Stimulated activated CD4-positive, alpha-beta T cell treated with anti-CD3 and anti-CD28 coated beads, Interleukin-1b, Interleukin-23, amount 100 ng/mL, for 48 hours (primary cell): ENCODE results near the gene TAGLN2.

Source experiments
- DNase-seq: peaks from one replicate; pipeline ENCODE4 v3.0.0-alpha.2; 2020

The TAGLN2 gene

GRCh38 chr1:159896546-159896930 lies 28.8 kb downstream of the TAGLN2 start:
- DNase-seq: no peak

GRCh38 chr1:159895836-159896545 lies 29.3 kb downstream of the TAGLN2 start:
- no peak for DNase-seq

DNA sequence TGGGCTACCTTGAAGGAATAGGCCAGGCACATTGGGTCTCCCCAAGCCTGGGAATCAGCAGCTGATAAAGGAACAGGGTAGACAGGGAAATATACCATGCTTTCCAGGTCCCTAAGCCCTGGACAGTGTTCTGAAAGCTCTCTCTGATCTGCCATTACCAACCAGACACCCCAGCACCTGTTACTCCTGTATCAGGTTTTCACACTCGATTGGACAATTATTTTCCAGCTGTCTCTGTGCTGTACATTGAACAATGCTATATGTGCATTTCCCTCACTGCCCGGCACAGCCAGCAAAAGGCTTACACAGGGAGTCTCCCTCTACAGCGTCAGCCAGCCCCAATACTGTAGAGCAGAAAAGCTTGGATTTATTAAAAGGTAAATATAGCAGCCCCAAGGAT lies 30.0 kb downstream of the TAGLN2 start:
- no peak for DNase-seq

GRCh38 chr1:159892944-159893343 lies 32.4 kb downstream of the TAGLN2 start:
- DNase-seq: no peak

GRCh38 chr1:159891275-159892157 lies 33.8 kb downstream of the TAGLN2 start:
- peak; percentile 75 for DNase-seq

DNA sequence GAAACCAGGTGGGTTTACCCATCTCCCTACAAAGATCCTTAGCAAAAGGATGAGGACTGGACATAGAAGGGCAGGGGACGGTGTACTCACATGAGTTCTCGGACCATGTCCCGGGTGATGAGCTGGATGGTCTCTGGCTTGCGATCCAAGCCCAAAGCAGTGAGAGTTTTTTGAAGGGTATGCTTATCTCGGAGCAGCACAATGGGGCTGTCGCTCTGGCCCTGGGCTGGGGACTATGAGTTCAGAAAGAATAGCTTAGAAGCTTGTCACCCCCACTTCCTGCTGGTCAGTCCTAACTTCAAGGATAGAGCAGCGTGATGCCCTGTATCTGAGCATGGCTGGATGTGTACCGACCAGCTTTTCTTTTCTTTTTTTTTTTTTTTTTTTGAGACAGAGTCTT lies 34.9 kb downstream of the TAGLN2 start:
- no peak for DNase-seq

- DNase-seq: no peak
Observed at GRCh38 chr1:159889821-159890252, 35.5 kb downstream of the TAGLN2 start.

DNA sequence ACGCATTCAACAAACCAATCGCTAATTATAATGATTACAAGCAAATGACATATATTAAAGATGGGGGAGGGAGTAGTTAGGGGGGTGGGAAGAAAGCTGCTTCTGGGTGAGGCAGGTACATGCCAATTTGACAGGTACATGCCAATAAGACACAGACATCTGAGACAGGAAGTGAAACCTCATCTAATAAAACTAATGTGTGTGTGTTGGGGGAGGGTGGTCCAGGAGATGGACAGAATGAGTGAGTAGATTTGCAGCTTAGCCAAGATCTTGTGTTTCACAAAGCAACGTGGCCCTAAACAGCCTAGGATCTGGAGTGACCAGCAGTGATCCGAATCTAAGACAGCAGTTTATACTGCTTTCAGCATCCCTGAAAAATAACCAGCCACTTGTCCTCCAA lies 36.1 kb downstream of the TAGLN2 start:
- no peak for DNase-seq

DNA sequence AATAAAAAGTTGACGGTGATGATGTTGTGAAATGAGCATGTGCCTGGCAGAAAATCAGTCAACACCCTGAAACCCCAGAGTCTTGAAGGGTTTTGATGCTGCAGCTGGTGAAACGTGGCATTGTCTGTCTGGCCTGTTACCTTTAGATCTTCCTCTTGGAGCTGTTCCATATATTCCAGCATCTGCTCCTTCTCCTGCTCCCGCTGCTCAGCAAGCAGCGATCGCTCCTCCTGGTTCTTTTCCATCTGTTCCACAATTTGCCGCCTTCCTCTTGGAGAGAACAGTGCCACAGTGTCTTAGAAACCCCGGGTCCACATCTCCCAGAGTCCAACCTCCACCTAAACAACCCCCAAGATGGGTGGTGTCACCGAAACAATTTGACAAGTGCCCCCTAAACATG lies 41.0 kb downstream of the TAGLN2 start:
- no peak for DNase-seq

DNA sequence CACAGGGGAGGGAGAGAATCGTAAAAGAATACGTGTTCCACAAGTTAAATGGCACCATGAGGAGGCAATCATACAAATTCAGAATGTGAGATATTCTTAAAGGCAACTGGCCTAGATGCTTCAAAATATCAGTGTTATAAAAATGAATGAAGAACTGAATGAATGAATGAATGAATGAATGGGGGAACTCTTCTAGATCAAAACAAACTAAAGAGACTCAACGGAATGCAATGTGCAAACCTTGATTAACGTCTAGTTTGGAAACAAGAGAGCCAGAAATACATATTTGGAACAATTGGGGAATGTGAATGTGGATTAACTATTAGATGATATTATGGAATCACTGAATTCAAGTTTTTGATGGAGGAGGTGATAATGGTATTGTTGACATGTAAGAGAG lies 42.2 kb downstream of the TAGLN2 start:
- no peak for DNase-seq

GRCh38 chr1:159882527-159882862 lies 42.8 kb downstream of the TAGLN2 start:
- no peak for DNase-seq

DNA sequence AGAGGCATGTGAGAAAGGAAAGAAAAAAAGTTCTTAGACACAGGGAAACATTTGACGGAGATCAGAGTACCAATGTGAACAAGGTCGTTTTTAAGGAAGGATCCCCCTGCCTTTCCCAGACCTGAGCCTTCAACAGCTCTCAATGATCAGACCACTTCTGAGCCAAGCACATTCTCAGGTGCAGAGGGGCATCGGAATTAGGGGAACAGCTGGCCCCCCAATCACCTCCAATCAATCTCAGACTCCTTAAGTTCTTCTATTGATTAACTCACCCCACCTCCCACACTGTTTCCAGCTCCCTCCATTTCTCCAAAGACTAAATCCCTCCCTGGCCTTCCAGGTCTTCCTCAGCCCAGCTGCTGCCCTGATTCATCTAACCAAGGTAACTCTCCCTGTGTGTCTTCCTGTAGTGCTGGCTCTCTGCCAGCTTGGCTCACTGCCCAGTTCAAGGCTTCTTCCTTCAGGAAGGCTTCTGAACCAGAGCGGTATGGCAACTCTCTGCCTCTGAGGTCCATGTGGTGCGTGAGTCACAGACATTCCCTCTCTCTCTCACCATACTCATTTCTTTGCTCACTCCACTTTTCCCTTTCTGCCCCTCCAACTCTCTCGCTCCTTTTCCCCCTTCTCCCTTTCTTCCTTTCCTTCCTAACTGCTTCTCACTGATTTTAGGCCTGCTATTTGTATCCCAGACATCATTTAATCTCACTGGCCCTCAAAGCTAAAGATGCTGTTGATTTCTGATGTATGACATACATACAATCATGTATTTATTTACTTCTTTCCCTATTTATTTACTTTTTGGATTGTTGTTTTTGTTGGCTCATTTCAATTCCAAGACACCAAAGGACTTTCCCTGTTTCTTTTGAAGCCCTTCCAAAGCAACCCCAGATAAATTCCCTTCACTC lies 43.4 kb downstream of the TAGLN2 start:
- DNase-seq: peak; percentile 8

DNA sequence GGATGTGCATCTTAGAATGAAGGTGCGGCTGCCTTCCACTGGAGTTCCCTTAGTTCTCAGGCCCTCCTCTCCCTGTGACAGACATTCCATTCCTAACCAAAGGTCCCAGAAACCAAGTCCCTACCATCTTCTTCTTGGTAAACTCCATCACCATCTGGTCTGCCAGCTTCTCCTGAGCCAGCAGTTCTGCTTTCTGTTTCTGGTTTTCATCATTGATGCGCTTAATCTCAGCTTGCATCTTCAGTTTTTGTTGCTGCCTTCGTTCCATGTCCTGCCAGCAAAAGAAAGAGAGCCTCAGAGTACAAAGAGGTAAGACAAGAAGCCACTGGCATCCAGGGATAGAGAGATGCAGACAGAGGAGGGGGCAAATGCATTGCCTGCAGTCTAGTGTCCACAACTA lies 44.9 kb downstream of the TAGLN2 start:
- DNase-seq: no peak

GRCh38 chr1:159879977-159880376 lies 45.3 kb downstream of the TAGLN2 start:
- DNase-seq: no peak

GRCh38 chr1:159879136-159879535 lies 46.2 kb downstream of the TAGLN2 start:
- DNase-seq: no peak

DNA sequence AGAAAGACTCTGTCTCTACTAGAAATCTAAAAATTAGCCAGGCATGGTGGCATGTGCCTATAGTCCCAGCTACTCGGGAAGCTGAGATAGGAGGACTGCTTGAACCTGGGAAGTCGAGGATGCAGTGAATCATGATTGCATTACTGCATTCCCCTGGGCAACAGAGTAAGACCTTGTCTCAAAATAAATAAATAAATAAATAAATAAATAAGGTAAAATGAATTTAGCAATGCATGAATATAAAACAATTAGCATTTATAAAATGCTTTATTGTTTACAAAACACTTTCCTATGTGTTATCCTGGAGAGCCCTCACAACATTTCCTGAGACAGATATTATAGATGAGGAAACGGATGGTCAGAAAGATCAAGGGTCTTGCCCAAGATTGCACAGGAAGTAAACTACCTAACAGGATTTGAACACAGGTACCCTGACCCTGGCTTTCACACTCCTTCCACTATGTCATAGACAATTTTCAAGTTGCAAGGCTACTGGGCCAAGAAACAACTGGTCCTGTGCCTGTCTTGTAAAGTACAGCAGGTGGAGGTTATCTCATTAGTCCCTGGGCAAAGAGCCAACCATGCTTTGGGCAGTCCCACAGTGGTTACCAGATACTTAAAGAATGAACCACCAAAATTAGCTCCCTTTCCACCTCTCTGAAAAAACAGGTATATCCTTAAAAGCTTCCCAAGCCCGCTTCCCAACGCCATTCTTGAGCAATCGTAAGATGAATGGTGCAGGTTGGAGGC lies 47.4 kb downstream of the TAGLN2 start:
- DNase-seq: no peak

GRCh38 chr1:159873530-159874143 lies 51.7 kb downstream of the TAGLN2 start:
- no peak for DNase-seq

- no peak for DNase-seq
Observed at GRCh38 chr1:159872891-159873290, 52.4 kb downstream of the TAGLN2 start.

- no peak for DNase-seq
Observed at GRCh38 chr1:159870704-159871103, 54.6 kb downstream of the TAGLN2 start.

DNA sequence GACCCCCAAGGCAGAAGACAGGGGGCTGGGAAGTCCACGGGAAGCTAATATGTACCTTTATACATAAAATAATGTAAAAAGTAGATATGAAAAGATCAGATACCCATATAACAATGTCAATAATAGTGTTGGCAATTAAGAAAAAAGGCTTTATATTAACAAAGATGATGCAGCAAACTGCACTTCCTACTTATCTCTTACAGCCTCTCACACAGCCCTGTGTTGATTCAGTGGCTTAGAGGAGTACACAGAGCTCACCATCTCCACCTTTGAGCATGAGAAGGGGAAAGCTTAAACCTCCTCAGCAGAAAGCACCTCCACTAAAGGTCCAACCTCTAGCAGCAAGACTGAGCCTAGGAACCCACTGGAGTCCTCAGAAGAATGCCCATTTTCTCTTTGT lies 55.7 kb downstream of the TAGLN2 start:
- no peak for DNase-seq

GRCh38 chr1:159869173-159869572 lies 56.1 kb downstream of the TAGLN2 start:
- DNase-seq: peak; percentile 32

DNA sequence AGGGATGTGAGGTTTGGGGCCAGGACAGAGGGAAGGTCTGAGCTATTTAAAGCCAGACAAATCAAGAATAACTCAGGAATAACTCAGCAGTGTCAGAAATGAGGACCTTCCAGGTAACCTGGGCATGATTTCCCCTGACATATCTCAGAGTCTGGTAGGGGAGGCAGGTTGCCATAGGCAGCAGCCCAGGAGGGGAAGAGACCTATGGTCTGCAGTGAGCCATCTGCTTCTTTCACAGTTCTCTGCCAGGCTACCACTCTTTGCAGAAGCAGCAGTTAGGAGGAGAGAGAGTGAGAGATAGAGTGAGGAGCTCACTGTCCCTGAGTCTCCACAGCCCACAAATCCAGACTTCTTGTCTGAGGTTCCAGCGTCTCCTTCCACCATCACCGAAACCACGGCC lies 56.5 kb downstream of the TAGLN2 start:
- DNase-seq: no peak
